ENCODE results near the gene PRPF19. TPM values are rescaled to one million over a fixed set of nuclear protein-coding genes. Genes with fewer than 3 reads are reported as not detected.

Gene PRPF19
- 74.9 TPM for total RNA-seq
- 49.2 TPM for polyA plus RNA-seq
- long read RNA-seq, donor 1, transcript PRPF19-201 (16 exons, 2,157 nt), result major isoform, 6 of 6 reads
- long read RNA-seq, donor 1, partial matches to known transcripts, result 0 of 6 reads
- long read RNA-seq, donor 1, other reads (novel, unspliced or antisense), result 0 of 6 reads
- long read RNA-seq, donor 2, result 0 reads
- long read RNA-seq, donor 3, transcript PRPF19-201 (16 exons, 2,157 nt), result major isoform, 15 of 99 reads
- long read RNA-seq, donor 3, partial matches to known transcripts, result 84 of 99 reads
- long read RNA-seq, donor 3, other reads (novel, unspliced or antisense), result 0 of 99 reads
- long read RNA-seq, donor 4, transcript PRPF19-201 (16 exons, 2,157 nt), result major isoform, 16 of 21 reads
- long read RNA-seq, donor 4, partial matches to known transcripts, result 5 of 21 reads
- long read RNA-seq, donor 4, other reads (novel, unspliced or antisense), result 0 of 21 reads
- long read RNA-seq, donor 5, transcript PRPF19-201 (16 exons, 2,157 nt), result major isoform, 36 of 54 reads
- long read RNA-seq, donor 5, partial matches to known transcripts, result 18 of 54 reads
- long read RNA-seq, donor 5, other reads (novel, unspliced or antisense), result 0 of 54 reads
- long read RNA-seq, donor 6, transcript PRPF19-201 (16 exons, 2,157 nt), result major isoform, 13 of 13 reads
- long read RNA-seq, donor 6, partial matches to known transcripts, result 0 of 13 reads
- long read RNA-seq, donor 6, other reads (novel, unspliced or antisense), result 0 of 13 reads
- long read RNA-seq, donor 7, transcript PRPF19-201 (16 exons, 2,157 nt), result major isoform, 22 of 59 reads
- long read RNA-seq, donor 7, partial matches to known transcripts, result 37 of 59 reads
- long read RNA-seq, donor 7, other reads (novel, unspliced or antisense), result 0 of 59 reads
- long read RNA-seq, donor 8, transcript PRPF19-201 (16 exons, 2,157 nt), result major isoform, 5 of 10 reads
- long read RNA-seq, donor 8, partial matches to known transcripts, result 5 of 10 reads
- long read RNA-seq, donor 8, other reads (novel, unspliced or antisense), result 0 of 10 reads
- long read RNA-seq, donor 9, transcript PRPF19-201 (16 exons, 2,157 nt), result major isoform, 24 of 24 reads
- long read RNA-seq, donor 9, partial matches to known transcripts, result 0 of 24 reads
- long read RNA-seq, donor 9, other reads (novel, unspliced or antisense), result 0 of 24 reads
- long read RNA-seq, donor 10, transcript PRPF19-201 (16 exons, 2,157 nt), result major isoform, 18 of 46 reads
- long read RNA-seq, donor 10, partial matches to known transcripts, result 28 of 46 reads
- long read RNA-seq, donor 10, other reads (novel, unspliced or antisense), result 0 of 46 reads

- peaks cover 0 to 2% of the 10 kb centered on the region in 2 donors for H3K9me3 ChIP-seq (ENCODE audit: control insufficient read depth in 2 of 2, insufficient read depth in 1 of 2, low read length in 1 of 2)
- under 1% methylated on average over 75 of the region's 75 CpGs for WGBS
- DNase-seq (ENCODE audit: low read depth in 6 of 9, low spot score in 9 of 9), result peak; percentile 96 to 100 (median 99)
- no peaks in the 10 kb centered on the region for H3K27me3 ChIP-seq (ENCODE audit: control insufficient read depth in 2 of 2, insufficient read depth in 1 of 2, low read length in 1 of 2)
- peaks cover 23 to 26% of the 10 kb centered on the region in 2 donors for H3K4me1 ChIP-seq (ENCODE audit: control insufficient read depth in 2 of 2, insufficient read depth in 2 of 2, low read length in 2 of 2)
- H3K36me3 ChIP-seq (ENCODE audit: control insufficient read depth in 2 of 2, insufficient read depth in 2 of 2, low read length in 1 of 2), result peaks cover 24 to 28% of the 10 kb centered on the region in 2 donors
- peak within 1 kb of the TSS; percentile 94 for H3K27ac ChIP-seq (ENCODE audit: low read depth in 1 of 2, low read length in 1 of 2)
- H3K4me3 ChIP-seq (ENCODE audit: low read length in 2 of 2), result peak within 1 kb of the TSS; percentile 80 to 95
These were observed at the start of gene PRPF19 for GRCh38 chr11:60906132-60906972. PRPF19 (minus strand) TSS chr11:60906585; CDS start chr11:60906382, 203 bp downstream.

- no peak overlapping the region for H3K27ac ChIP-seq (ENCODE audit: low read depth in 1 of 2, low read length in 1 of 2)
- H3K4me3 ChIP-seq (ENCODE audit: low read length in 2 of 2), result no peak overlapping the region
- no peaks in the 10 kb centered on the region for H3K36me3 ChIP-seq (ENCODE audit: control insufficient read depth in 2 of 2, insufficient read depth in 2 of 2, low read length in 1 of 2)
- 30% methylated on average over 5 of the region's 5 CpGs for WGBS
- peaks cover 5 to 19% of the 10 kb centered on the region in 2 donors for H3K4me1 ChIP-seq (ENCODE audit: control insufficient read depth in 2 of 2, insufficient read depth in 2 of 2, low read length in 2 of 2)
- H3K27me3 ChIP-seq (ENCODE audit: control insufficient read depth in 2 of 2, insufficient read depth in 1 of 2, low read length in 1 of 2), result peaks cover 8 to 66% of the 10 kb centered on the region in 2 donors
- peaks cover 0 to 3% of the 10 kb centered on the region in 2 donors for H3K9me3 ChIP-seq (ENCODE audit: control insufficient read depth in 2 of 2, insufficient read depth in 1 of 2, low read length in 1 of 2)
- DNase-seq (ENCODE audit: low read depth in 6 of 9, low spot score in 9 of 9), result no peak
These were observed 49.2 kb upstream of the PRPF19 start for GRCh38 chr11:60955571-60955970.

- H3K27ac ChIP-seq (ENCODE audit: low read depth in 1 of 2, low read length in 1 of 2), result no peak overlapping the region
These were observed 48.0 kb upstream of the PRPF19 start for GRCh38 chr11:60954421-60954820.

GRCh38 chr11:60953781-60954180 lies 47.4 kb upstream of the PRPF19 start:
- Histone ChIP-seq H3K4me3 (ENCODE audit: low read length in 2 of 2) (no peak overlapping the region), H3K36me3 (ENCODE audit: control insufficient read depth in 2 of 2, insufficient read depth in 2 of 2, low read length in 1 of 2) (no peaks in the 10 kb centered on the region), H3K9me3 (ENCODE audit: control insufficient read depth in 2 of 2, insufficient read depth in 1 of 2, low read length in 1 of 2) (peaks cover 0 to 3% of the 10 kb centered on the region in 2 donors), H3K27me3 (ENCODE audit: control insufficient read depth in 2 of 2, insufficient read depth in 1 of 2, low read length in 1 of 2) (peaks cover 18 to 74% of the 10 kb centered on the region in 2 donors), H3K27ac (ENCODE audit: low read depth in 1 of 2, low read length in 1 of 2) (no peak overlapping the region), H3K4me1 (ENCODE audit: control insufficient read depth in 2 of 2, insufficient read depth in 2 of 2, low read length in 2 of 2) (peaks cover 5 to 19% of the 10 kb centered on the region in 2 donors)
- 83% methylated on average over 6 of the region's 6 CpGs for WGBS
- no peak for DNase-seq (ENCODE audit: low read depth in 6 of 9, low spot score in 9 of 9)

More at GRCh38 chr11:60954421-60954820, 48.0 kb upstream of the PRPF19 start:
- Histone ChIP-seq H3K4me1 (ENCODE audit: control insufficient read depth in 2 of 2, insufficient read depth in 2 of 2, low read length in 2 of 2) (peaks cover 5 to 19% of the 10 kb centered on the region in 2 donors), H3K4me3 (ENCODE audit: low read length in 2 of 2) (no peak overlapping the region), H3K27me3 (ENCODE audit: control insufficient read depth in 2 of 2, insufficient read depth in 1 of 2, low read length in 1 of 2) (peaks cover 18 to 71% of the 10 kb centered on the region in 2 donors), H3K36me3 (ENCODE audit: control insufficient read depth in 2 of 2, insufficient read depth in 2 of 2, low read length in 1 of 2) (no peaks in the 10 kb centered on the region), H3K9me3 (ENCODE audit: control insufficient read depth in 2 of 2, insufficient read depth in 1 of 2, low read length in 1 of 2) (peaks cover 0 to 3% of the 10 kb centered on the region in 2 donors)
- WGBS, result 72% methylated on average over 5 of the region's 5 CpGs
- no peak for DNase-seq (ENCODE audit: low read depth in 6 of 9, low spot score in 9 of 9)

- Histone ChIP-seq H3K4me1 (ENCODE audit: control insufficient read depth in 2 of 2, insufficient read depth in 2 of 2, low read length in 2 of 2) (peaks cover 5 to 21% of the 10 kb centered on the region in 2 donors), H3K4me3 (ENCODE audit: low read length in 2 of 2) (peak overlapping the region in 1 of 2 donors; percentile 9), H3K9me3 (ENCODE audit: control insufficient read depth in 2 of 2, insufficient read depth in 1 of 2, low read length in 1 of 2) (peaks cover 0 to 3% of the 10 kb centered on the region in 2 donors), H3K27me3 (ENCODE audit: control insufficient read depth in 2 of 2, insufficient read depth in 1 of 2, low read length in 1 of 2) (peaks cover 18 to 75% of the 10 kb centered on the region in 2 donors), H3K36me3 (ENCODE audit: control insufficient read depth in 2 of 2, insufficient read depth in 2 of 2, low read length in 1 of 2) (no peaks in the 10 kb centered on the region), H3K27ac (ENCODE audit: low read depth in 1 of 2, low read length in 1 of 2) (peak overlapping the region; percentile 28 to 61)
- 11% methylated on average over 3 of the region's 3 CpGs for WGBS
- DNase-seq (ENCODE audit: low read depth in 6 of 9, low spot score in 9 of 9), result no peak
These were observed 46.4 kb upstream of the PRPF19 start for GRCh38 chr11:60952742-60953170.

- Histone ChIP-seq H3K9me3 (ENCODE audit: control insufficient read depth in 2 of 2, insufficient read depth in 1 of 2, low read length in 1 of 2) (peaks cover 0 to 3% of the 10 kb centered on the region in 2 donors), H3K27ac (ENCODE audit: low read depth in 1 of 2, low read length in 1 of 2) (peak within 1 kb of the TSS; percentile 28 to 77), H3K4me1 (ENCODE audit: control insufficient read depth in 2 of 2, insufficient read depth in 2 of 2, low read length in 2 of 2) (peaks cover 5 to 21% of the 10 kb centered on the region in 2 donors), H3K4me3 (ENCODE audit: low read length in 2 of 2) (peak within 1 kb of the TSS; percentile 9 to 37), H3K27me3 (ENCODE audit: control insufficient read depth in 2 of 2, insufficient read depth in 1 of 2, low read length in 1 of 2) (peaks cover 18 to 78% of the 10 kb centered on the region in 2 donors), H3K36me3 (ENCODE audit: control insufficient read depth in 2 of 2, insufficient read depth in 2 of 2, low read length in 1 of 2) (no peaks in the 10 kb centered on the region)
- DNase-seq (ENCODE audit: low read depth in 6 of 9, low spot score in 9 of 9), result peak in 1 of 9 donors; percentile 63
- 5% methylated on average over 23 of the region's 23 CpGs for WGBS
These were observed 45.7 kb upstream of the PRPF19 start, which contains the start of gene SLC15A3 for GRCh38 chr11:60951904-60952741. SLC15A3 (minus strand) TSS chr11:60952176; CDS start chr11:60951551, 625 bp downstream.

- Histone ChIP-seq H3K27me3 (ENCODE audit: control insufficient read depth in 2 of 2, insufficient read depth in 1 of 2, low read length in 1 of 2) (peaks cover 18 to 75% of the 10 kb centered on the region in 2 donors), H3K4me1 (ENCODE audit: control insufficient read depth in 2 of 2, insufficient read depth in 2 of 2, low read length in 2 of 2) (peaks cover 5 to 21% of the 10 kb centered on the region in 2 donors), H3K4me3 (ENCODE audit: low read length in 2 of 2) (peak overlapping the region; percentile 9 to 37), H3K9me3 (ENCODE audit: control insufficient read depth in 2 of 2, insufficient read depth in 1 of 2, low read length in 1 of 2) (peaks cover 0 to 3% of the 10 kb centered on the region in 2 donors), H3K36me3 (ENCODE audit: control insufficient read depth in 2 of 2, insufficient read depth in 2 of 2, low read length in 1 of 2) (no peaks in the 10 kb centered on the region), H3K27ac (ENCODE audit: low read depth in 1 of 2, low read length in 1 of 2) (peak overlapping the region in 1 of 2 donors; percentile 77)
- no peak for DNase-seq (ENCODE audit: low read depth in 6 of 9, low spot score in 9 of 9)
- 5% methylated on average over 8 of the region's 8 CpGs for WGBS
These were observed 45.2 kb upstream of the PRPF19 start for GRCh38 chr11:60951606-60951903.

Data from thymus (tissue), 14 donors.